ENCODE data around the gene CD300E.

The CD300E gene

GRCh38 chr17:74644419-74644818 is 20.9 kb upstream of the CD300E start:
- no peak overlapping the region for H3K4me3 ChIP-seq (ENCODE audit: low read depth, low read length)
- DNase-seq (ENCODE audit: low read depth, low spot score): no peak
- TF ChIP-seq, protein P1, sequence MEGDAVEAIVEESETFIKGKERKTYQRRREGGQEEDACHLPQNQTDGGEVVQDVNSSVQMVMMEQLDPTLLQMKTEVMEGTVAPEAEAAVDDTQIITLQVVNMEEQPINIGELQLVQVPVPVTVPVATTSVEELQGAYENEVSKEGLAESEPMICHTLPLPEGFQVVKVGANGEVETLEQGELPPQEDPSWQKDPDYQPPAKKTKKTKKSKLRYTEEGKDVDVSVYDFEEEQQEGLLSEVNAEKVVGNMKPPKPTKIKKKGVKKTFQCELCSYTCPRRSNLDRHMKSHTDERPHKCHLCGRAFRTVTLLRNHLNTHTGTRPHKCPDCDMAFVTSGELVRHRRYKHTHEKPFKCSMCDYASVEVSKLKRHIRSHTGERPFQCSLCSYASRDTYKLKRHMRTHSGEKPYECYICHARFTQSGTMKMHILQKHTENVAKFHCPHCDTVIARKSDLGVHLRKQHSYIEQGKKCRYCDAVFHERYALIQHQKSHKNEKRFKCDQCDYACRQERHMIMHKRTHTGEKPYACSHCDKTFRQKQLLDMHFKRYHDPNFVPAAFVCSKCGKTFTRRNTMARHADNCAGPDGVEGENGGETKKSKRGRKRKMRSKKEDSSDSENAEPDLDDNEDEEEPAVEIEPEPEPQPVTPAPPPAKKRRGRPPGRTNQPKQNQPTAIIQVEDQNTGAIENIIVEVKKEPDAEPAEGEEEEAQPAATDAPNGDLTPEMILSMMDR (IDR thresholded peaks at IDR 0.05; ENCODE audit: low read depth, low read length): no peak
- in situ Hi-C loops (cut with HindIII; ENCODE audit: low sequenced_read_pairs): no loop called here

DNA sequence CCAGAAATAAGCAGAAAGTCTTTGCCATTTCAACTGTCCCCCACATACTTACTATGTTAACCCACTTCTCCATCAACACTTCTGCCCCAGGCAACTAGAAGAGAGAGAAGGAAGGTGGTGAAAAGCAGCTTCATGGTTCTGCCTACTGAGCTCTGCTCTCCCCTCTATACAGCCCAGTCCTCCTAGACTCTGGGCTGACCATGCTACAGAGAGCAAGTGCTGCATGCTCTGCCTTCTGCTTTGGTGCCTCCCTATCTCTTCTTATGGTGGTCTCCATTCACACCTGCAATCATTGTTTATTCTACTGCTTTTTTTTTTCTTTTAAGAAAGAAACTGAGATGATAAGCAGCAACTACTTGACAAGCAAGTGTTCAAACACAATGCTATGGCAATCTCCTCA is 20.3 kb upstream of the CD300E start:
- in situ Hi-C loops (cut with HindIII; ENCODE audit: low sequenced_read_pairs): no loop called here
- TF ChIP-seq, protein P1 (IDR thresholded peaks at IDR 0.05; ENCODE audit: low read depth, low read length): no peak
- DNase-seq (ENCODE audit: low read depth, low spot score): no peak
- no peak overlapping the region for H3K4me3 ChIP-seq (ENCODE audit: low read depth, low read length)

- no peak for DNase-seq (ENCODE audit: low read depth, low spot score)
- in situ Hi-C loops (cut with HindIII; ENCODE audit: low sequenced_read_pairs): no loop called here
- no peak overlapping the region for H3K4me3 ChIP-seq (ENCODE audit: low read depth, low read length)
- TF ChIP-seq, protein P1 (IDR thresholded peaks at IDR 0.05; ENCODE audit: low read depth, low read length): no peak
These were observed 19.5 kb upstream of the CD300E start for GRCh38 chr17:74642995-74643394.

GRCh38 chr17:74642556-74642955 is 19.0 kb upstream of the CD300E start:
- in situ Hi-C loops (cut with HindIII; ENCODE audit: low sequenced_read_pairs): no loop called here
- TF ChIP-seq, protein P1 (IDR thresholded peaks at IDR 0.05; ENCODE audit: low read depth, low read length): no peak
- DNase-seq (ENCODE audit: low read depth, low spot score): no peak
- H3K4me3 ChIP-seq (ENCODE audit: low read depth, low read length): no peak overlapping the region

GRCh38 chr17:74641958-74642298 is 18.4 kb upstream of the CD300E start:
- in situ Hi-C loops (cut with HindIII; ENCODE audit: low sequenced_read_pairs): no loop called here
- H3K4me3 ChIP-seq (ENCODE audit: low read depth, low read length): no peak overlapping the region
- DNase-seq (ENCODE audit: low read depth, low spot score): no peak
- TF ChIP-seq, protein P1 (IDR thresholded peaks at IDR 0.05; ENCODE audit: low read depth, low read length): no peak

- no peak for DNase-seq (ENCODE audit: low read depth, low spot score)
- H3K4me3 ChIP-seq (ENCODE audit: low read depth, low read length): no peak overlapping the region
- TF ChIP-seq, protein P1 (IDR thresholded peaks at IDR 0.05; ENCODE audit: low read depth, low read length): no peak
- in situ Hi-C loops (cut with HindIII; ENCODE audit: low sequenced_read_pairs): no loop called here
These were observed 17.9 kb upstream of the CD300E start for GRCh38 chr17:74641224-74641957.

All from astrocyte of the spinal cord (primary cell).